Measurements from ENCODE around the gene MYO7A.

DNA sequence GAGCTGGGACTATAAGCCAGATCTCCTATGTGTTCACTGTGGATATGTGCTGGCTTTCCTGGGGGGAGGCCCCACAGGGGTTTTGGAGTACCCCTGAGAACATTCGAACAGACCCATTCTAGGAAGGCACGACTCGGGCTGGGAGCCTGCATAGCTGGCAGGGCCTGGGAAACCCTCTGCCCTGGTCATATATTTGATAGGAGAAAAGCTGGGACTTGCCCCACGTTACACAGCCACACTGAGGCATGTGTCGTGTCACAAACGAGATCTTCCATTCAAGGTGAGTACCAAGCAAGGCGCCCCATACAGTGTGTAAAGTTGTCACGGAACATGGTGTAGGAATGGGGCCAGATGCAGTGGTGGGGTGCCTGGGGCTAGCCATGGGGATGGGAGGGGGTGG lies 11.2 kb downstream of the MYO7A start:
- TF ChIP-seq, protein P1, sequence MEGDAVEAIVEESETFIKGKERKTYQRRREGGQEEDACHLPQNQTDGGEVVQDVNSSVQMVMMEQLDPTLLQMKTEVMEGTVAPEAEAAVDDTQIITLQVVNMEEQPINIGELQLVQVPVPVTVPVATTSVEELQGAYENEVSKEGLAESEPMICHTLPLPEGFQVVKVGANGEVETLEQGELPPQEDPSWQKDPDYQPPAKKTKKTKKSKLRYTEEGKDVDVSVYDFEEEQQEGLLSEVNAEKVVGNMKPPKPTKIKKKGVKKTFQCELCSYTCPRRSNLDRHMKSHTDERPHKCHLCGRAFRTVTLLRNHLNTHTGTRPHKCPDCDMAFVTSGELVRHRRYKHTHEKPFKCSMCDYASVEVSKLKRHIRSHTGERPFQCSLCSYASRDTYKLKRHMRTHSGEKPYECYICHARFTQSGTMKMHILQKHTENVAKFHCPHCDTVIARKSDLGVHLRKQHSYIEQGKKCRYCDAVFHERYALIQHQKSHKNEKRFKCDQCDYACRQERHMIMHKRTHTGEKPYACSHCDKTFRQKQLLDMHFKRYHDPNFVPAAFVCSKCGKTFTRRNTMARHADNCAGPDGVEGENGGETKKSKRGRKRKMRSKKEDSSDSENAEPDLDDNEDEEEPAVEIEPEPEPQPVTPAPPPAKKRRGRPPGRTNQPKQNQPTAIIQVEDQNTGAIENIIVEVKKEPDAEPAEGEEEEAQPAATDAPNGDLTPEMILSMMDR (IDR thresholded peaks at IDR 0.05) = no peak
- TF ChIP-seq POLR2A (IDR thresholded peaks at IDR 0.05) = no peak
